ENCODE data around the gene ZCCHC2.

ZCCHC2 gene

GRCh38 chr18:62539284-62540165 is 16.7 kb downstream of the ZCCHC2 start:
- no peak for DNase-seq

- DNase-seq, result no peak
These were observed 20.2 kb downstream of the ZCCHC2 start for GRCh38 chr18:62543021-62543420.

GRCh38 chr18:62545098-62545497 is 22.3 kb downstream of the ZCCHC2 start:
- DNase-seq, result no peak

- DNase-seq, result no peak
These were observed 26.9 kb downstream of the ZCCHC2 start for GRCh38 chr18:62549755-62550154.

- DNase-seq, result no peak
These were observed 27.9 kb downstream of the ZCCHC2 start for GRCh38 chr18:62550746-62551145.

GRCh38 chr18:62551972-62552513 is 29.2 kb downstream of the ZCCHC2 start:
- no peak for DNase-seq

GRCh38 chr18:62554061-62554815 is 31.4 kb downstream of the ZCCHC2 start:
- DNase-seq, result no peak

GRCh38 chr18:62555135-62555534 is 32.3 kb downstream of the ZCCHC2 start:
- DNase-seq, result no peak

- no peak for DNase-seq
These were observed 33.6 kb downstream of the ZCCHC2 start for GRCh38 chr18:62556397-62556796.

- no peak for DNase-seq
These were observed 35.3 kb downstream of the ZCCHC2 start for GRCh38 chr18:62558015-62558663.

- DNase-seq, result no peak
These were observed 41.2 kb downstream of the ZCCHC2 start for GRCh38 chr18:62564044-62564443.

- DNase-seq, result no peak
These were observed 43.4 kb downstream of the ZCCHC2 start for GRCh38 chr18:62566199-62566598.

GRCh38 chr18:62566818-62567217 is 44.0 kb downstream of the ZCCHC2 start:
- no peak for DNase-seq

GRCh38 chr18:62569081-62569655 is 46.3 kb downstream of the ZCCHC2 start:
- no peak for DNase-seq

- no peak for DNase-seq
These were observed 48.2 kb downstream of the ZCCHC2 start for GRCh38 chr18:62571037-62571436.

- DNase-seq, result no peak
These were observed 48.8 kb downstream of the ZCCHC2 start for GRCh38 chr18:62571648-62572047.

GRCh38 chr18:62572456-62572855 is 49.6 kb downstream of the ZCCHC2 start:
- DNase-seq, result no peak

GRCh38 chr18:62574776-62575175 is 52.0 kb downstream of the ZCCHC2 start:
- no peak for DNase-seq

GRCh38 chr18:62576271-62576670 is 53.4 kb downstream of the ZCCHC2 start:
- no peak for DNase-seq

- DNase-seq, result no peak
These were observed 54.2 kb downstream of the ZCCHC2 start for GRCh38 chr18:62576845-62577512.

- DNase-seq, result no peak
These were observed 54.9 kb downstream of the ZCCHC2 start for GRCh38 chr18:62577765-62578164.

- no peak for DNase-seq
These were observed 56.2 kb downstream of the ZCCHC2 start for GRCh38 chr18:62578980-62579511.
